OCI-LY1 (cell line): ENCODE data around the gene ADPRM.
A peak's percentile ranks its signal among the peaks of the same experiment; 100 is the strongest.

Source experiments
- H2AFZ ChIP-seq: fragments of 200-600 bp; sonication (generic), shearing (Covaris generic); 2 replicates; pipeline ENCODE4 v1.6.0; 2014; ENCODE audit warnings: antibody characterized with exemption, mild to moderate bottlenecking, low read length
- H3F3A ChIP-seq: fragments of 200-600 bp; sonication (generic), shearing (Covaris generic); 2 replicates; pipeline ENCODE4 v1.6.0; 2014; ENCODE audit warnings: mild to moderate bottlenecking, antibody characterized with exemption, low read length, moderate library complexity; ENCODE audit not compliant: insufficient read depth
- H3K27ac ChIP-seq: fragments of 200-600 bp; sonication (generic); 2 replicates; pipeline ENCODE4 v1.5.1; 2014; ENCODE audit warnings: low read length, mixed run types, mild to moderate bottlenecking, low read depth; ENCODE audit not compliant: poor library complexity, severe bottlenecking
- H3K27me3 ChIP-seq: fragments of 200-600 bp; sonication (generic); 2 replicates; pipeline ENCODE4 v1.6.0; 2014; ENCODE audit warnings: antibody characterized with exemption, mild to moderate bottlenecking, low read length, moderate library complexity; ENCODE audit not compliant: insufficient read depth
- H3K36me3 ChIP-seq: fragments of 200-600 bp; sonication (generic); 2 replicates; pipeline ENCODE4 v1.6.1; 2014; ENCODE audit warnings: mild to moderate bottlenecking, antibody characterized with exemption, low read length, moderate library complexity, mixed read lengths; ENCODE audit not compliant: insufficient read depth
- H3K4me1 ChIP-seq: fragments of 200-600 bp; sonication (generic); 2 replicates; pipeline ENCODE4 v1.5.1; 2014; ENCODE audit warnings: mild to moderate bottlenecking, low read length, moderate library complexity; ENCODE audit not compliant: insufficient read depth, severe bottlenecking
- H3K4me2 ChIP-seq: fragments of 200-600 bp; sonication (generic), shearing (Covaris generic); 2 replicates; pipeline ENCODE4 v1.6.1; 2014; ENCODE audit warnings: low read length
- H3K4me3 ChIP-seq: fragments of 200-600 bp; sonication (generic); 2 replicates; pipeline ENCODE4 v1.5.1; 2014; ENCODE audit warnings: low read length, low read depth, mild to moderate bottlenecking, mixed read lengths; ENCODE audit not compliant: poor library complexity, severe bottlenecking
- H3K79me2 ChIP-seq: fragments of 200-600 bp; shearing (Covaris generic); 2 replicates; pipeline ENCODE4 v1.6.1; 2016; ENCODE audit warnings: mixed run types, low read length, mixed read lengths; ENCODE audit not compliant: insufficient read depth
- H3K9ac ChIP-seq: fragments of 200-600 bp; sonication (generic), shearing (Covaris generic); 2 replicates; pipeline ENCODE4 v1.6.1; 2014; ENCODE audit warnings: mild to moderate bottlenecking, low read length, mixed read lengths
- H3K9me2 ChIP-seq: fragments of 200-600 bp; sonication (generic), shearing (Covaris generic); 2 replicates; pipeline ENCODE4 v1.6.1; 2014; ENCODE audit warnings: low read depth, mild to moderate bottlenecking, low read length, mixed read lengths
- H3K9me3 ChIP-seq: fragments of 200-600 bp; shearing (Covaris generic); 2 replicates; pipeline ENCODE4 v1.6.1; 2014; ENCODE audit warnings: low read length, mixed read lengths
- H4K20me1 ChIP-seq: fragments of 200-600 bp; sonication (generic), shearing (Covaris generic); 2 replicates; pipeline ENCODE4 v1.6.0; 2016; ENCODE audit warnings: mild to moderate bottlenecking, low read length; ENCODE audit not compliant: insufficient read depth
- CTCF ChIP-seq: fragments of 200-600 bp; sonication (generic), shearing (Covaris generic); IDR thresholded peaks from 2 replicates; pipeline ENCODE4 v1.5.1; 2017; ENCODE audit warnings: mild to moderate bottlenecking, antibody characterized with exemption, low read length, moderate library complexity, mixed read lengths
- EZH2 ChIP-seq: fragments of 200-600 bp; sonication (generic), shearing (Covaris generic); IDR thresholded peaks from 2 replicates; pipeline ENCODE4 v1.8.0; 2017; ENCODE audit warnings: borderline replicate concordance, mixed run types, mild to moderate bottlenecking, antibody characterized with exemption, low read length, moderate library complexity, mixed read lengths

The ADPRM gene

GRCh38 chr17:10674704-10675103 is 22.7 kb upstream of the ADPRM start:
- no peaks in the 10 kb centered on the region for H4K20me1 ChIP-seq
- H3K27me3 ChIP-seq = no peaks in the 10 kb centered on the region
- H3K4me3 ChIP-seq = no peak overlapping the region
- H3K4me2 ChIP-seq = no peak overlapping the region
- H3K79me2 ChIP-seq = no peaks in the 10 kb centered on the region
- no peaks in the 10 kb centered on the region for H3K9me2 ChIP-seq
- TF ChIP-seq CTCF (no peak), EZH2 (no peak)
- no peaks in the 10 kb centered on the region for H3K9me3 ChIP-seq
- no peak overlapping the region for H3K27ac ChIP-seq
- no peak overlapping the region for H2AFZ ChIP-seq
- peaks cover 32% of the 10 kb centered on the region for H3K36me3 ChIP-seq
- H3K9ac ChIP-seq = no peak overlapping the region
- H3K4me1 ChIP-seq = no peaks in the 10 kb centered on the region
- H3F3A ChIP-seq = no peaks in the 10 kb centered on the region

- Histone ChIP-seq H3K4me2 (no peak overlapping the region), H3K9me3 (no peaks in the 10 kb centered on the region), H4K20me1 (no peaks in the 10 kb centered on the region), H3F3A (no peaks in the 10 kb centered on the region), H3K27me3 (no peaks in the 10 kb centered on the region), H3K27ac (no peak overlapping the region), H3K4me1 (no peaks in the 10 kb centered on the region), H3K9me2 (no peaks in the 10 kb centered on the region), H2AFZ (no peak overlapping the region), H3K4me3 (no peak overlapping the region), H3K9ac (no peak overlapping the region), H3K79me2 (no peaks in the 10 kb centered on the region), H3K36me3 (peaks cover 84% of the 10 kb centered on the region)
- TF ChIP-seq EZH2 (no peak), CTCF (no peak)
Observed at GRCh38 chr17:10681866-10682446, 15.4 kb upstream of the ADPRM start.

- no peaks in the 10 kb centered on the region for H4K20me1 ChIP-seq
- H3F3A ChIP-seq = no peaks in the 10 kb centered on the region
- H3K27me3 ChIP-seq = no peaks in the 10 kb centered on the region
- no peaks in the 10 kb centered on the region for H3K4me1 ChIP-seq
- H3K27ac ChIP-seq = no peak overlapping the region
- TF ChIP-seq EZH2 (no peak), CTCF (peak; percentile 64)
- no peak overlapping the region for H3K4me3 ChIP-seq
- H3K36me3 ChIP-seq = peaks cover 89% of the 10 kb centered on the region
- H2AFZ ChIP-seq = no peak overlapping the region
- H3K9me2 ChIP-seq = no peaks in the 10 kb centered on the region
- H3K4me2 ChIP-seq = no peak overlapping the region
- H3K9me3 ChIP-seq = no peaks in the 10 kb centered on the region
- H3K9ac ChIP-seq = no peak overlapping the region
- no peaks in the 10 kb centered on the region for H3K79me2 ChIP-seq
Observed at GRCh38 chr17:10683853-10684252, 13.5 kb upstream of the ADPRM start.
